HG03460 (cell line): ENCODE data around the gene GP1BB.

Experiments
- ATAC-seq: cut with Tn5 transposase; IDR thresholded peaks from one replicate; pipeline ENCODE4 v1.9.1; 2021; ENCODE audit not compliant: unreplicated experiment

GP1BB gene

DNA sequence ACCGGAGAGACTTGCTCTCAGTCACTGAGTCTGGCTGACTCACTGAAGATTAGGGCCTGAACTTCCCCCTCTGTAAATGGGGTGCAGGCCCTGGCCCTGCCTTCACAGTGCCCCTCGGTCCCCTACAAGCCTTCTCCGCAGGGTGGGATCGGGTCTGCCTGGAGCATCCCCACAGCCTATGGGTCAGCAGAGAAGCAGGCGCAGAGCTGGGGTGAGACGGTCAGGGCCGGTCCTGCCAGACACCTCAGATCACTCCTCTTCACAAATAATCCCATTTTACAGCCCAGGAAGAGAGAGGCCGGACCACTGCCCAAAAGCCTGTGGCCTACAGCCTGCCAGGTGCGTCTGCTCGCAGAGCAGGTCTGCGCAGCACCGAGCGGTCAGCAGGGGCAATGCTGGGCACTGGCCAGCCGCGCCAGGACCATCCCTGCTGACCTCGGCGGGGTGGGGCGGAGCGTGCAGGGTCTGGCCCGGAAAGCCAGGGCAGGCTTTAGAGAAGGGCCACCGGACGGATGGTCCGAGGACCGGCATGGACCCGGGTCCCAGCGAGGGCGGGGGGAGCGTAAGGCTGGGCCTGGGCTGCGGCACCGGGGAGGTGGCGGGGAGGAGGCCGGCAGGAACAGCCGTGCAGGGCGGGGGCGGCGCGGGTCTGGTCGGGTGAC lies 9.6 kb upstream of the GP1BB start:
- no peak for ATAC-seq

- ATAC-seq, result no peak
These were observed 8.8 kb upstream of the GP1BB start, which contains the start of gene SEPTIN5 for GRCh38 chr22:19714312-19715187. SEPTIN5 (plus strand) TSS chr22:19714503; CDS start chr22:19714589, 86 bp downstream.

DNA sequence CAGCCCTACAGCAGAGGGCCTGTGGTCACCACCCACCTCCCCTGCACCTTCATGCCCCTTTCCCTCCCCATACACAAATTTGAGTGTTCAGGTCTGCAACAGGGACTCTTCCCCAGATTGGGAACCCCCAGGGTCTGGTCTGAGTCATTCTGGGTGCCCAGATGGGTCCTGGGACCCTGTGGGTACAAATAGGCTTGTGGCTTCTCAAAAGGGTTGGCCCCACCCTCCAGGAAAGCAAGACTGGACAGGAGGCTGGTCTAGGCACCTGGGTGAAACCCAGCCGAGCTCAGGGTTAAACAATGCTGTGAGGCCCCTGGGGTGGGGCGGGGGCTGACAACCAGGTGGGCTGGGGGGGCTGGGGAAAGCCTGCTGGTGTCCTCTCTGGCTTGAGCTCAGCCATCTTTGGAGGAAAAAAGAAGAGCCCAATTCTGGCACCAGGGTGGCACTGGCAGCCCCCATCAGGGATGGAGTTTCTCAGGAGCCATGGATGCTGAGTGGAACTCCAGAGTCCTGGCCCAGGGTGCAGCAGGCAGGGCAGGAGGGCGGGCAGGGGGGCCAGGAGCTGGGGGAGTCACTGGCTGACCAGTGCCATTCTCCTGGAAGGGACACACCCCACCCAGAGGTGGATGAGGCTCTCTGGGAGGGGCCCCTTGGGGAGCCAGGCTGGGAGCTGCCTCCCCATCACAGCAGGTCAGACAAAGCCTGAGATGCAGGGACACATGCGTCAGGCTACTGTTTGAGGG lies 8.0 kb upstream of the GP1BB start:
- ATAC-seq, result no peak

DNA sequence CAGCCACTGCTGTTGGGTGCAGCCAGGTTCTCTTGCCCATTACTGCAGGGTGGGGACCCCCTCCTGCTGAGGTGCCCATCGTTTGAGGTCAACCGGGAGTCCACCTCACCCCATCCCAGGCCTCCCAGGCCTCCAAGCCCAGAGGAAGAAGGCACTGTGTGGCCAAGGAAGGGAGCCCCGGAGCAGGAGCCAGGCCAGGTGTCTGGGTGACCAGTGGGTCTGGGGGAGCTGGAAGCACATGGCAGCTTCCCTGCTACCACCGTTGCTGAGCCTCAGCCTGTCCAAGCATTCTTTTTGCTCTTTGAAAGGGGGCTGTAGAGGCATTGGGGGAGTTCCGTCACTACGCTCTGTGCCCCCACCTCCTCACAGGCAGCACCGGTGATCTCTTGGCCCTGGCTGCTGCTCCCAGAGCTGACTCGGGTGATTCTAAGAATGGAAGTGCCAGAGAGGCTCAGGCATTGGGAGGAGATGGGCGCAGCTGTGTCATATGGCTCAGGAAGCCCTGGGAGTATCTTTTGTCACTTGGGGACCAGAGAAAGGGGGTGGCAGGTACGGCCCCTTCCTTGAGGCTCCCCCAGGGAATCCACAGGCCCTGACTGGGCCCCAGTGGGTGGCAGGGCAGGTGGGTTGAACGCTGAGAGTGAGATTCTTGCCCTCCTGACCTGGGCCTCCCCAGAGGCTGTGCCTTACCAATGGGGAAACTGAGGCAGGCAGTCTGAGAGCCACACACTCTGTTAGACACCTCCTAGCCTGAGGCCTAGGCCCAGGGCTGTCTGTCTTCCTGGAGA lies 7.1 kb upstream of the GP1BB start:
- no peak for ATAC-seq

DNA sequence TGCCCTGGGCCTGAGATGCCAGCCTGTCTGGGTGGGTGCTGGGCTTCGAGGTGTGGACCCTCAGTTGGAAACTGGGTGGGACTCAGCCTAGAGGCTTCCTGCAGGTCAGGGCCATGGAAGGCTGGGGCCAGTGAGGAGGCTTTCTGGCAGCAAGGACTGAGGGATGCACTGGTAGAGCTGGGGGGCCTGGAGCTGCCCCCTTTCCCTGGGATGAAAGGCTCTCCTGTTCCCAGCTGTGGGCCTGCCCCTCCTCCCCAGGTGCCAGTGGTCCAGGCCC lies 6.6 kb upstream of the GP1BB start:
- ATAC-seq, result no peak

- ATAC-seq, result no peak
These were observed 6.2 kb upstream of the GP1BB start for GRCh38 chr22:19717181-19717580.

- no peak for ATAC-seq
These were observed 5.5 kb upstream of the GP1BB start for GRCh38 chr22:19717691-19718455.

DNA sequence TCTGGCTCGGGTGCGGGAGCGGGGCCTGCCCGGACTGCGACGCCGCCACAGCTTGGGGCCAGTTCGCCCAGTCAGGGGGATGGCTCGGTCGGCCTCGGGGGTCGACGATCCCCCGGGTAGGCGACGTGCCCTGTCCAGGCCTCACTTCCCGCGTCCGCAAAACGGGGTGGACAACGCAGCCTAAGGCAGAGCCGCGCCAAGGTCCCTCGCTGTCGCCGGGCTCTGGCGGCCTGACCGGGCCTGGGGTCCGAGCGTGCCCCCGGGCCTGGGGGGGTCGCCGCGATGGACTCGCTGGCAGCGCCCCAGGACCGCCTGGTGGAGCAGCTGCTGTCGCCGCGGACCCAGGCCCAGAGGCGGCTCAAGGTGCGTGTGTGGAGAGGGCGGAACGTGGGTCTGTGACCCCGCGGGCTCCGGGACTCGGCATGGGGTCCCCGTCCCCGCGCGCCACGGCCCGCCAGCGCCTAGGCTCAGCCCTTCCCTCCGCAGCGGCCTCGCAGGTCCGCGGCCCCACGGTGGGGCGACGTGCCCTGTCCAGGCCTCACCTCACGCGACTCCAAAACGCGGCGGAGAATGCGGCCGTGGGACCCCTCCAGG lies 4.8 kb upstream of the GP1BB start:
- no peak for ATAC-seq

DNA sequence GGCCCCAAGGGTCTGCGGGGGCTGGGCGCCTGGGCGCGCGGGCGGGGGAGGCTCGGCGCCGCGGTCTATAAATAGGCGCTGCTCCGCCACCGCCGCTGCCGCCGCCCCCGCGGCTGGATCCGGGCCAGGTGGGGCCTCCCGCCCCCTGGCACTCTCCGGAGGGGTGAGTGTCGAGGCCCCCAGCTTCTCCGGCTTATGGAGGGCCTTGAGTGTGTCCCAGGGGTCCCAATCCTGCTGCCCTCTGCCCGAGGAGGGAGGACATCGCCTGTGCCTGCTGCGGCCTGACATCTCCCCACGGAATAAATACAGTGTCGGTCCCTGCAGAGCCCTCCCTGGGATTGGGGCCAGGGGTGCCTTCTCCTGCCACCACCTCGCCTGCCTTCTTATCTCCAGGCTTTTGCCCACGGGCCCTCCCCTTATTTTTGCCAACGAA lies 4.3 kb upstream of the GP1BB start:
- ATAC-seq, result no peak

DNA sequence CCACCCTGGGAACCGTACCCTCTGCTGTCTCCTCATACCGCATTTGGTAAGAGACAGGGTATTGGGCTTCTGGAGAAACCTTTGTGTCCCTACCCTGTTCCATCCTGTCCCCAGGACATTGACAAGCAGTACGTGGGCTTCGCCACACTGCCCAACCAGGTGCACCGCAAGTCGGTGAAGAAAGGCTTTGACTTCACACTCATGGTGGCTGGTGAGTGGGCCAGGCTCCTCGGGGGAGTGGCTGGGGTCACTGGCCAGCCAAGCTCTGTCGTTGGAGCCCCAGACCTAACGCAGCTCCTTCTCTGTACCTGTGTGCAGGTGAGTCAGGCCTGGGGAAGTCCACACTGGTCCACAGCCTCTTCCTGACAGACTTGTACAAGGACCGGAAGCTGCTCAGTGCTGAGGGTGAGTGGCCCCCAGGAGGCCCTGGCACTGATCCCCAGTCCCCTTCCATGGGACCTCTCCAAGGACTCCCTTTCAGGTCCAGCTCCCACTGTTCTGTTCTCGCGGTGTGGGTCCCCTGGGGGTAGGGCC lies 3.8 kb upstream of the GP1BB start:
- no peak for ATAC-seq

DNA sequence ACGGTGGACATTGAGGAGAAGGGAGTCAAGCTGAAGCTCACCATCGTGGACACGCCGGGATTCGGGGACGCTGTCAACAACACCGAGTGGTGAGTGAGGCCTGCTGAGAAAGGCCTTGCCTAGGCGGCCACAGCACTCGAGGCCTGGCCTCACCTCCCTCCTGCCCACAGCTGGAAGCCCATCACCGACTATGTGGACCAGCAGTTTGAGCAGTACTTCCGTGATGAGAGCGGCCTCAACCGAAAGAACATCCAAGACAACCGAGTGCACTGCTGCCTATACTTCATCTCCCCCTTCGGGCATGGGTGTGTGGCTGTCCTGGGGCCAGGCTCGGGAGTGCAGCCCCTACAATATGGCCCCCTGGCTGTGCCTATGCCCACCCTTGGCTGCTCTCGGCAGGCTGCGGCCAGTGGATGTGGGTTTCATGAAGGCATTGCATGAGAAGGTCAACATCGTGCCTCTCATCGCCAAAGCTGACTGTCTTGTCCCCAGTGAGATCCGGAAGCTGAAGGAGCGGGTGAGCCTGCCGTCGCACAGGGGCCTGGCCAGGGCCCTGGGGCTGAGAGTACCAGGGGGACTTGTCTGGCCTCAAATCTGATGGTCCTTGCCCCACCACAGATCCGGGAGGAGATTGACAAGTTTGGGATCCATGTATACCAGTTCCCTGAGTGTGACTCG lies 3.0 kb upstream of the GP1BB start:
- no peak for ATAC-seq

DNA sequence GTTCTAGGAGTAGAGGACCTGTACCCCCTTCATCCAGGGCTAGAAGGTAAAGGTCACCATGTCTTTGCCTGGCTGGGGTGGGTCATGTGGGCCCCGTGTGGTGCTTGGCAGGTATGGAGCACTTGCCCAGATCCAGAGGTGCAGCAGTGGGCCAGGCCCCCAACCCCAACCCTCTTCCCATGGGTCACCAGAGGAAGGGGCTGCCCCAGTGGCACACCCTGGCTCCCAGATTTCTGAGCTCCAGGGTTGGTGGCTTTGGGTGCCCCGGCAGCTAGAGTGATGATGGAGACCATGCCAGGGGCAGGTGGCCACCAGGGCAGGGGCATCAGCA lies 2.4 kb upstream of the GP1BB start:
- ATAC-seq, result no peak

GRCh38 chr22:19721330-19722177 lies 1.8 kb upstream of the GP1BB start:
- ATAC-seq, result no peak

- ATAC-seq, result no peak
These were observed 959 bp upstream of the GP1BB start for GRCh38 chr22:19722178-19722981.

- no peak for ATAC-seq
These were observed 432 bp upstream of the GP1BB start for GRCh38 chr22:19722982-19723231.

DNA sequence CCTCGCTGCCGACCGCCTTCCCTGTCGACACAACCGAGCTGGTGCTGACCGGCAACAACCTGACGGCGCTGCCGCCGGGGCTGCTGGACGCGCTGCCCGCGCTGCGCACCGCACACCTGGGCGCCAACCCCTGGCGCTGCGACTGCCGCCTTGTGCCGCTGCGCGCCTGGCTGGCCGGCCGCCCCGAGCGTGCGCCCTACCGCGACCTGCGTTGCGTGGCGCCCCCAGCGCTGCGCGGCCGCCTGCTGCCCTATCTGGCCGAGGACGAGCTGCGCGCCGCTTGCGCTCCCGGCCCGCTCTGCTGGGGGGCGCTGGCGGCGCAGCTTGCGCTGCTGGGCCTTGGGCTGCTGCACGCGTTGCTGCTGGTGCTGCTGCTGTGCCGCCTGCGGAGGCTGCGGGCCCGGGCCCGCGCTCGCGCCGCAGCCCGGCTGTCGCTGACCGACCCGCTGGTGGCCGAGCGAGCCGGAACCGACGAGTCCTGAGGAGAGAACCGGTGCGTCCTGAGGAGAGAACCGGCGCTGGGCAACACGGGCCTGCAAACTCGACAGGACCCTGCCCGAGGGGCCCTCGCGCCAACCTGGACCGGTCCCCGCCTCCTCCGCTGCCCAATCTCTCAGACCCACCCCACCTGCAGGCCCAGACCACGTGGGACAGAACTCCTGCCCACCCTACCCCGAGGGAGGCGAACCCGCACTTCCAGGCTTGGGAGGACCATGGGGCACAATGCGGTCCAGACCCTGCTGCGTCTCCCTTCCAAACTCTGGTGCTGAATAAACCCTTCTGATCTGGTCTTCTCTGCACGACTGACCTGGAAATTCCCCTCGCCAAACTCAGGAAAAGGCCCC lies 866 bp downstream of the GP1BB start:
- no peak for ATAC-seq
